ENCODE data around the gene UAP1L1. TPM values are rescaled to one million over a fixed set of nuclear protein-coding genes. Genes with fewer than 3 reads are reported as not detected.

UAP1L1 gene
- total RNA-seq, 4 donors from 2014 or later = 4.9 to 15.7 (median 6.6) TPM

DNA sequence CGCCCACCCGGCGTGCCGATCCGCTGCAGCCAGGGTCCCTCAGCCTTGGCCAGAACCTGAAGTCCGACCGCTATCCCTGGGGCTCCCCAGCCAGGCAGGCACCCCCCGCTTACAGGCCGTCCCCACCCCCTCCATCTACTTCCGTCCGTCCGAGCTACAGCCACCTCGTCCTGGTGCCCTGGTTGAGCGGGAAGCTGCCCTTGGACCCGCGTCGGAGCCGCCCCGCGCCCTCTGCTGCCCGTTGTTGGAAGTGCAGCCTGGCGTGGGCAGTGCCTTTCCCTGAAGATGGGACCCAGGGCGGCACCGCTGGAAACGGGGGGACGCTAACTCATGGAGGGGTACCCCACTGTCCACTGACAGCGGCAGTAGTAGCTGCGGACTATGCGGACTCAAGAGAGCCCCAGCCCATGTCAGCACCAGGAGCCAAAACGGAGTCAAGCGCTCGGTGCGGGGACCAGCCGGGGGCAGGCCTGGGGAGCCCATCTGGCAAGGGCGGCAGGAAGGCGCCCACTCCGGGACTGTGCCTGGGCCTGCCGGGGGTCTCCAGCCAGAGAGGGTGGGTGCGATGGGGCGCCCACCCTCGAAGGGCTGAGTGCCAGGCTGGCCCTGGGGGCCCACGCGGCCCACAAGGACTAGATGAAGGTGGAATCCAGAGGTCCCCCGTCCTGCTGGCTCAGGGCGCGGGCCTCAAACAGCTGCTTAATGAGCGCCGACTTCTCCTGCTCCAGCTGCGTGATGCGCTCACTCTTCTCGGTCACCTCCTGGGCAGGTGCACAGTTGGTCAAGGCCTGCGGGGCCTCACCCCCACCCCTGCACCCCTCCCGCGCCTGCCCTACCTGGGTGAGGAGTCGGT, 13.1 kb upstream of the UAP1L1 start:
- H3K4me1 ChIP-seq = peaks cover 0 to 21% (median 3%) of the 10 kb centered on the region in 4 donors
- TF ChIP-seq, protein P1, sequence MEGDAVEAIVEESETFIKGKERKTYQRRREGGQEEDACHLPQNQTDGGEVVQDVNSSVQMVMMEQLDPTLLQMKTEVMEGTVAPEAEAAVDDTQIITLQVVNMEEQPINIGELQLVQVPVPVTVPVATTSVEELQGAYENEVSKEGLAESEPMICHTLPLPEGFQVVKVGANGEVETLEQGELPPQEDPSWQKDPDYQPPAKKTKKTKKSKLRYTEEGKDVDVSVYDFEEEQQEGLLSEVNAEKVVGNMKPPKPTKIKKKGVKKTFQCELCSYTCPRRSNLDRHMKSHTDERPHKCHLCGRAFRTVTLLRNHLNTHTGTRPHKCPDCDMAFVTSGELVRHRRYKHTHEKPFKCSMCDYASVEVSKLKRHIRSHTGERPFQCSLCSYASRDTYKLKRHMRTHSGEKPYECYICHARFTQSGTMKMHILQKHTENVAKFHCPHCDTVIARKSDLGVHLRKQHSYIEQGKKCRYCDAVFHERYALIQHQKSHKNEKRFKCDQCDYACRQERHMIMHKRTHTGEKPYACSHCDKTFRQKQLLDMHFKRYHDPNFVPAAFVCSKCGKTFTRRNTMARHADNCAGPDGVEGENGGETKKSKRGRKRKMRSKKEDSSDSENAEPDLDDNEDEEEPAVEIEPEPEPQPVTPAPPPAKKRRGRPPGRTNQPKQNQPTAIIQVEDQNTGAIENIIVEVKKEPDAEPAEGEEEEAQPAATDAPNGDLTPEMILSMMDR (IDR thresholded peaks at IDR 0.05) = peak; percentile 79 to 97 (median 96)
- TF ChIP-seq POLR2A (IDR thresholded peaks at IDR 0.05) = no peak
- peaks cover 0 to 4% of the 10 kb centered on the region in 2 donors for H3K27me3 ChIP-seq
- no peaks in the 10 kb centered on the region for H3K36me3 ChIP-seq
- no peak overlapping the region for H3K4me3 ChIP-seq
- DNase-seq = peak; percentile 28 to 85 (median 83)
- H3K9me3 ChIP-seq = no peaks in the 10 kb centered on the region
- no peak overlapping the region for H3K27ac ChIP-seq

DNA sequence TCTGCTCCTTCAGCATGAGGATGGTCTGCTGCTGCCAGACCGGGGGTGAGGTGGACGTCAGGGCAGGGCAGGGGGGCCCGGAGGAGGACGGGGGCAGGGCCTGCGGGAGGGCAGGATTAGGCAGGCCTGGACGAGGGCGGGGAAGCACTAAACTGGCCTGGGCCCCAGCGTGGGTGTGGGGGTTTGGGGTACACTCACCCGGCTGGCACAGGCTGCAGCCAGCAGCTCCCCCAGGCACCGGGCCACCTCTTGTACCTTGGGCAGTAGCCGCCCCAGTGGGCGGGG, 12.5 kb upstream of the UAP1L1 start:
- TF ChIP-seq, protein P1 (IDR thresholded peaks at IDR 0.05) = no peak
- TF ChIP-seq POLR2A (IDR thresholded peaks at IDR 0.05) = no peak
- H3K27me3 ChIP-seq = peaks cover 0 to 8% of the 10 kb centered on the region in 2 donors
- no peak overlapping the region for H3K4me3 ChIP-seq
- H3K4me1 ChIP-seq = peaks cover 0 to 27% (median 7%) of the 10 kb centered on the region in 4 donors
- H3K27ac ChIP-seq = no peak overlapping the region
- DNase-seq = no peak
- H3K9me3 ChIP-seq = no peaks in the 10 kb centered on the region
- H3K36me3 ChIP-seq = no peaks in the 10 kb centered on the region

DNA sequence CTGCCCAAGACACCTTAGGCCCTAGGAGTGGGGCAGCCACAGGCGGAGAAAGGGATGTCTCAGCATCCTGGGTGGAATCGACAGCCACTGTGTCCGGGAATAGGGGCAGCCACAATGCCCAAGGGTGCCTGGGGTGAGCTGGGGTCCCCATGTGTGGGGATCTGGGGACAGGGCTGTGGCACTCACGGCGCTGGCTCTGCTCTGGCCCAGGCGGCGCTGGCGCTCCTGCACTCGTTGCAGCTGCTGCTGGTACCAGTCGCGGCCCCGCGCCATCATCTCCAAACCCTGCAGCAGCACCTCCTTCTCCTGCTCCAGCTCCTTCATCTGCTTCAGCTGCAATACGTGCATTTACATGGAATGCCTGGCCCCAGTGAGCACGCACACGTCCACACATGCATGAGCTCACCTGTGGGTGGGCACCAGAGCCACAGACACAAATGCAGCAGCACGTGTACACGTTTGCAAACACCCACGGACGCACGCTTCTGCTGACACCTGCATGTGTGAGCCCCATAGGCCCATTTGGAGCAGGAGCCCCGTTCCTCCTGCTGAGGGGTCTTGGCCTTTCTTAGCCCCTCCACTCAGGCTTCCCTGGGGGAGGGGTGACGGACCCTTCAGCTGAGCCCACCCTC, 11.9 kb upstream of the UAP1L1 start:
- Histone ChIP-seq H3K36me3 (no peaks in the 10 kb centered on the region), H3K4me3 (no peak overlapping the region), H3K27ac (no peak overlapping the region), H3K27me3 (peaks cover 0 to 8% of the 10 kb centered on the region in 2 donors), H3K4me1 (peaks cover 0 to 31% (median 10%) of the 10 kb centered on the region in 4 donors), H3K9me3 (no peaks in the 10 kb centered on the region)
- no peak for DNase-seq
- TF ChIP-seq POLR2A (IDR thresholded peaks at IDR 0.05) = no peak
- TF ChIP-seq, protein P1 (IDR thresholded peaks at IDR 0.05) = no peak

DNA sequence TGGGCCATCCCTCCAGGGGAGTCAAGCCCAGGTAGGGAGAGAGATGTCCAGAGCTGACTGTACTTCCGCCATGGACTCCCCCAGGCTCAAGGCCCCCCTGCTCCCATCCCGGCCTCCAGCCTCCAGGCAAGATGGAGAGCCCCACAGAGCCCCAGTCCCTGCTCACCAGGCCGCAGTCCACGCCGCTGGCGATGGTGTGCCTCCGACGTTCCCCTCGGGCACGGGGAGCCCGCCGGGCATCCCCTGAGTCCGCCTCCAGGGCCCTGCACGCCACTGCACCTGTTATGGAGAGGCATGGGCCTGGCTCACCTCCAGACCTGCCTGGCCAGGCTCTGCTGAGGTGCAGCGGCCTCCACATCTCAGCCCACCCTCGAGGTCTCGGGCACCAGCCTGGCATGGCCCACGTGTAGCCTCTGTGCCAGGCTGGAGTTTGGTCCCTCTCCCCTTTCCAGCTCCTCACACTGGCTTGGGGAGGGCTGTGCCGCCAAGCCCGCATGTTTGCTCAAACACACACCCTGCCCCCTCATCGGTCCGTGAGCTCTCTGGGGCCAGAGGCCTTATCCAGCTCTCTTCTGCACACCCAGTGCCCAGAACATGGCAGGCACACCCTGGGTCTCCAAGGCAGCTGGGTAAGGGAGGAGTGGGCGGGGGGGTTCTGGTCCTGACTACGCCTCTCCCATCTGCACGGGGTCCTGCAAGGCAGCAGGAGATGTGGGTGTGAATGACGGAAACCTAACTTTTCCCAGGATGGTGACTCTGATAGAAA, 11.0 kb upstream of the UAP1L1 start:
- H3K4me3 ChIP-seq = no peak overlapping the region
- H3K9me3 ChIP-seq = no peaks in the 10 kb centered on the region
- H3K4me1 ChIP-seq = peaks cover 0 to 37% (median 14%) of the 10 kb centered on the region in 4 donors
- DNase-seq = no peak
- H3K27ac ChIP-seq = no peak overlapping the region
- no peak for TF ChIP-seq POLR2A (IDR thresholded peaks at IDR 0.05)
- TF ChIP-seq, protein P1 (IDR thresholded peaks at IDR 0.05) = no peak
- no peaks in the 10 kb centered on the region for H3K36me3 ChIP-seq
- peaks cover 0 to 8% of the 10 kb centered on the region in 2 donors for H3K27me3 ChIP-seq

DNA sequence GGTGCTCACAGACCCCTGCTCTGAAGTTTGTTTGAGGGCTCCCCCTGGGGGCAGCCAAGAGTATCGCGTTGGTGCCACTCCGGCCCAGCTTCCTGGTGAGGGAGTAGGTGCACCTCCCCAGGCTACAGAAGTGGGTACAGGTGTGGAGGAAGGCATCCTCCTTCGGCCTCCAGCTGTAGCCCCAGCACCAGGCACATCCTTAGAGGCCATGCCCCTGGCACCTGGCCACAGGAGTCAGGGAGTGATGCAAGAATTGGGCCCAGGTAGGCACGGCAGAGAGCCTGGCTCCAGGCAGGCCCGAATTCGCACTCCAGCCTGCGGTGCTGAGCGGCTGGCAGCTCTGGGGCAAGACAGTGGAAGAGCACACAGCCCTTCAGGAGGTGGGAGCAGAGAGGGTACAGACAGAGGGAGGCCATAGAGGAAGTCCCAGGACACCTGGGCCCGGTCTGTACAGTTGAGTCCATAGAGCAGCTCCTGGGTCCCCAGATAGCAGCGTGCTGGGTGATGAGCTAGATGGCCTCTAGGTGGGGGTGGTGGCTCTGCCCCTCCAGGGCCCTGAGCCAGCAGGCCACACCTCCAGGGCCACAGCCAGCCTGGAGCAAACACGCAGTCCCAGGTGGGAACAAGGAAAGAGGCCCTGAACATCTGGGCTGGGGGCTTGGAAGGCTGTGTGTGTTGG, 9.3 kb upstream of the UAP1L1 start:
- no peak overlapping the region for H3K4me3 ChIP-seq
- peak; percentile 74 to 92 (median 91) for DNase-seq
- H3K4me1 ChIP-seq = peaks cover 0 to 40% (median 14%) of the 10 kb centered on the region in 4 donors
- peaks cover 0 to 8% of the 10 kb centered on the region in 2 donors for H3K27me3 ChIP-seq
- no peaks in the 10 kb centered on the region for H3K36me3 ChIP-seq
- peak overlapping the region in 1 of 4 donors; percentile 72 for H3K27ac ChIP-seq
- no peaks in the 10 kb centered on the region for H3K9me3 ChIP-seq
- no peak for TF ChIP-seq POLR2A (IDR thresholded peaks at IDR 0.05)
- TF ChIP-seq, protein P1 (IDR thresholded peaks at IDR 0.05) = peak; percentile 75 to 89 (median 85)
